DND-41 (cell line): ENCODE measurements around the gene LY6G5C.

ENCODE experiments used
- CTCF ChIP-seq: IDR thresholded peaks from 2 replicates; pipeline ENCODE4 v1.5.1; 2012; ENCODE audit warnings: borderline replicate concordance, low read length, moderate library complexity, mild to moderate bottlenecking; ENCODE audit not compliant: poor library complexity, severe bottlenecking; ENCODE audit errors: extremely low read depth
- EZH2 ChIP-seq: IDR thresholded peaks from 3 replicates; pipeline ENCODE4 v1.6.1; 2012; ENCODE audit warnings: borderline replicate concordance, low read depth, mild to moderate bottlenecking, moderate library complexity, low read length, inconsistent platforms; ENCODE audit not compliant: severe bottlenecking

- TF ChIP-seq CTCF = no peak
- TF ChIP-seq EZH2 = no peak
Measured at GRCh38 chr6:31691078-31691463, 10.2 kb upstream of the LY6G5C start.
